Tibial nerve (tissue), 4 donors: ENCODE data around the gene SLC25A4. TPM values are rescaled to one million over a fixed set of nuclear protein-coding genes. Genes with fewer than 3 reads are reported as not detected.

Source experiments
- DNase-seq, 2 donors: peaks; one replicate each; pipeline ENCODE4 v3.0.0-alpha.2; 2019; ENCODE audit warnings: low spot score in 2 of 2
- H3K27ac ChIP-seq, 4 donors: fragments of 200-600 bp; sonication (generic) in 3 of 4; one replicate each; pipeline ENCODE4 v1.5.1; 2017 to 2019; ENCODE audit warnings: mild to moderate bottlenecking in 1 of 4
- H3K27me3 ChIP-seq, 2 donors: fragments of 200-600 bp; sonication (generic) in 1 of 2; one replicate each; pipeline versions ENCODE4 v1.5.1 to v1.6.0; 2017 to 2019
- H3K36me3 ChIP-seq, 3 donors: fragments of 200-600 bp; sonication (generic); one replicate each; pipeline ENCODE4 v1.5.1; 2018 to 2019
- H3K4me1 ChIP-seq, 4 donors: fragments of 200-600 bp; sonication (generic) in 3 of 4; one replicate each; pipeline ENCODE4 v1.5.1; 2017 to 2019
- H3K4me3 ChIP-seq, 4 donors: fragments of 200-600 bp; sonication (generic) in 3 of 4; one replicate each; pipeline ENCODE4 v1.5.1; 2017 to 2019; ENCODE audit warnings: mild to moderate bottlenecking in 1 of 4, moderate library complexity in 1 of 4
- H3K9me3 ChIP-seq, 4 donors: fragments of 200-600 bp; sonication (generic) in 3 of 4; one replicate each; pipeline ENCODE4 v1.5.1; 2017 to 2019
- EP300 ChIP-seq, 2 donors: sonication (generic); formaldehyde crosslinking; IDR thresholded peaks; one replicate each; pipeline ENCODE4 v1.6.1; 2017; ENCODE audit warnings: antibody characterized with exemption in 2 of 2, mild to moderate bottlenecking in 1 of 2
- POLR2A ChIP-seq, 2 donors: fragments of 450-650 bp; IDR thresholded peaks; one replicate each; pipeline ENCODE4 v1.6.1; 2017; ENCODE audit warnings: antibody characterized with exemption in 2 of 2, mild to moderate bottlenecking in 2 of 2, moderate library complexity in 2 of 2
- WGBS, 2 donors: methylation state at CpG; one replicate each; pipeline ENCODE4 v1.1.5; 2018; 5-methylcytosine and 5-hydroxymethylcytosine counted together
- total RNA-seq, 4 donors: library from RNA; depleted of rRNA; stranded (reverse); fragments of >200 nt; gene quantifications; one replicate each; pipeline ENCODE4 v1.1.0, GENCODE V29; 2016
- TF ChIP-seq, protein P1 (sequence below), 5 experiments: fragments of 200-600 bp in 3 of 5; fragments of 450-650 bp in 2 of 5; sonication (generic) in 3 of 5; IDR thresholded peaks; one replicate each; pipeline ENCODE4 v1.5.1; 2016 to 2019; ENCODE audit warnings: antibody characterized with exemption in 5 of 5, mild to moderate bottlenecking in 3 of 5, moderate library complexity in 2 of 5

Gene SLC25A4
- total RNA-seq, 4 donors from 2014 or later: 15.5 to 41.1 (median 24.0) TPM

- H3K36me3 ChIP-seq: no peaks in the 10 kb centered on the region
- no peaks in the 10 kb centered on the region for H3K27me3 ChIP-seq
- no peak for DNase-seq
- no peak overlapping the region for H3K27ac ChIP-seq
- H3K4me1 ChIP-seq: no peaks in the 10 kb centered on the region
- no peaks in the 10 kb centered on the region for H3K9me3 ChIP-seq
- H3K4me3 ChIP-seq: no peak overlapping the region
- TF ChIP-seq, protein P1, sequence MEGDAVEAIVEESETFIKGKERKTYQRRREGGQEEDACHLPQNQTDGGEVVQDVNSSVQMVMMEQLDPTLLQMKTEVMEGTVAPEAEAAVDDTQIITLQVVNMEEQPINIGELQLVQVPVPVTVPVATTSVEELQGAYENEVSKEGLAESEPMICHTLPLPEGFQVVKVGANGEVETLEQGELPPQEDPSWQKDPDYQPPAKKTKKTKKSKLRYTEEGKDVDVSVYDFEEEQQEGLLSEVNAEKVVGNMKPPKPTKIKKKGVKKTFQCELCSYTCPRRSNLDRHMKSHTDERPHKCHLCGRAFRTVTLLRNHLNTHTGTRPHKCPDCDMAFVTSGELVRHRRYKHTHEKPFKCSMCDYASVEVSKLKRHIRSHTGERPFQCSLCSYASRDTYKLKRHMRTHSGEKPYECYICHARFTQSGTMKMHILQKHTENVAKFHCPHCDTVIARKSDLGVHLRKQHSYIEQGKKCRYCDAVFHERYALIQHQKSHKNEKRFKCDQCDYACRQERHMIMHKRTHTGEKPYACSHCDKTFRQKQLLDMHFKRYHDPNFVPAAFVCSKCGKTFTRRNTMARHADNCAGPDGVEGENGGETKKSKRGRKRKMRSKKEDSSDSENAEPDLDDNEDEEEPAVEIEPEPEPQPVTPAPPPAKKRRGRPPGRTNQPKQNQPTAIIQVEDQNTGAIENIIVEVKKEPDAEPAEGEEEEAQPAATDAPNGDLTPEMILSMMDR (IDR thresholded peaks at IDR 0.05): no peak
- TF ChIP-seq EP300 (IDR thresholded peaks at IDR 0.05) (no peak), POLR2A (IDR thresholded peaks at IDR 0.05) (no peak)
- WGBS, 2 donors: 49 to 71% methylated on average over 8 of the region's 8 CpGs
Observed at GRCh38 chr4:185099024-185099682, 43.9 kb upstream of the SLC25A4 start.

- H3K27ac ChIP-seq: no peak overlapping the region
- TF ChIP-seq, protein P1 (IDR thresholded peaks at IDR 0.05): no peak
- TF ChIP-seq EP300 (IDR thresholded peaks at IDR 0.05) (no peak), POLR2A (IDR thresholded peaks at IDR 0.05) (no peak)
- no peak for DNase-seq
- H3K36me3 ChIP-seq: no peaks in the 10 kb centered on the region
- no peaks in the 10 kb centered on the region for H3K4me1 ChIP-seq
- 73 to 79% methylated on average over 8 of the region's 8 CpGs for WGBS, 2 donors
- H3K9me3 ChIP-seq: no peaks in the 10 kb centered on the region
- no peaks in the 10 kb centered on the region for H3K27me3 ChIP-seq
- H3K4me3 ChIP-seq: no peak overlapping the region
Observed at GRCh38 chr4:185099940-185100339, 43.1 kb upstream of the SLC25A4 start.

- no peaks in the 10 kb centered on the region for H3K36me3 ChIP-seq
- H3K4me3 ChIP-seq: no peak overlapping the region
- no peak for DNase-seq
- no peak overlapping the region for H3K27ac ChIP-seq
- H3K4me1 ChIP-seq: no peaks in the 10 kb centered on the region
- H3K27me3 ChIP-seq: no peaks in the 10 kb centered on the region
- TF ChIP-seq EP300 (IDR thresholded peaks at IDR 0.05) (no peak), POLR2A (IDR thresholded peaks at IDR 0.05) (no peak)
- TF ChIP-seq, protein P1 (IDR thresholded peaks at IDR 0.05): no peak
- WGBS, 2 donors: 93 to 96% methylated on average over 6 of the region's 7 CpGs
- no peaks in the 10 kb centered on the region for H3K9me3 ChIP-seq
Observed at GRCh38 chr4:185100423-185100822, 42.6 kb upstream of the SLC25A4 start.

GRCh38 chr4:185101354-185101890 lies 41.6 kb upstream of the SLC25A4 start:
- H3K36me3 ChIP-seq: no peaks in the 10 kb centered on the region
- no peaks in the 10 kb centered on the region for H3K27me3 ChIP-seq
- no peak overlapping the region for H3K27ac ChIP-seq
- no peak overlapping the region for H3K4me3 ChIP-seq
- H3K4me1 ChIP-seq: no peaks in the 10 kb centered on the region
- no peak for TF ChIP-seq POLR2A (IDR thresholded peaks at IDR 0.05)
- TF ChIP-seq, protein P1 (IDR thresholded peaks at IDR 0.05): no peak
- no peak for TF ChIP-seq EP300 (IDR thresholded peaks at IDR 0.05)
- H3K9me3 ChIP-seq: no peaks in the 10 kb centered on the region
- no peak for DNase-seq
- WGBS, 2 donors: 86 to 89% methylated on average over 9 of the region's 9 CpGs

DNA sequence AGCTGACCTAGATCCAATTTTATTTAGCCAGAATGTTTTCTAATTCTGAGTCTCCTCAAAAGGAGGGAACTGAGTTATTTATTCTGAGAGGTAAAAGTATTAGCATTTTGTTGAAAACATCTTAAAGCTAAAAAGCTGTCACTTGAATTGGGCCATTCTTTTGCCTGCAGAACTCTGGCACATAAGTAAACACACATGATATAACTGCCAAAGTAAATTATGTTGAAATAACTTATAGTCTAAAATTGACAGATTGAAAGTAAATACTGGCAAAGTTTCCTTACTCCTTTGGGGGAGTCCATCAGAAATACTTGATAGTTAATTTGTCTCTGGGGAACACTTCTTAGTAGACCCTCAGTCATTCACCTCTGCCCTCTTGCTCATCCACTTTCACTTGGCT lies 38.3 kb upstream of the SLC25A4 start:
- no peaks in the 10 kb centered on the region for H3K9me3 ChIP-seq
- TF ChIP-seq EP300 (IDR thresholded peaks at IDR 0.05) (no peak), POLR2A (IDR thresholded peaks at IDR 0.05) (no peak)
- TF ChIP-seq, protein P1 (IDR thresholded peaks at IDR 0.05): no peak

More for the DNA sequence above, 38.3 kb upstream of the SLC25A4 start:
- H3K4me3 ChIP-seq: no peak overlapping the region
- no peak for DNase-seq
- no peaks in the 10 kb centered on the region for H3K4me1 ChIP-seq
- no peak overlapping the region for H3K27ac ChIP-seq
- no peaks in the 10 kb centered on the region for H3K36me3 ChIP-seq
- H3K27me3 ChIP-seq: no peaks in the 10 kb centered on the region
